8988T (cell line): ENCODE data around the gene PLBD2.

Experiments used
- DNase-seq: peaks from one replicate; pipeline ENCODE4 v3.0.0; 2011

Gene PLBD2

GRCh38 chr12:113422886-113423669, 64.7 kb downstream of the PLBD2 start:
- DNase-seq, result no peak

DNA sequence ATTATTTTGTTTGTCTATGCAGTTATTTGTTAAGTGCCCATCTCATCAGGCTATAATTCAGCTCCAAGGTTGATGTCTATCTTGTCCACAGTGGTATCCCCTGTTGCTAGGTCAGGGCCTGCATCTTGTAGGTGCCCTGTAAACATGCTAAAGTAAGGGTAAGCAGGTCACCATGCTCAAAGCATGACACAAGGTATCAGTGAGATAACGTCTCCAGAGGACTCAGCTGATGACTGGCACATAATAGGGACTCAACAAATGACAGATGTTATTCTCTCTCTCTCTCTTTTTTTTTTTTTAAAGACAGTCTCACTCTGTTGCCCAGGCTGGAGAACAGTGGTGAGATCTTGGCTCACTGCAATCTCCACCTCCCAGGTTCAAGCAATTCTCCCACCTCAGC, 66.1 kb downstream of the PLBD2 start:
- no peak for DNase-seq

- peak; percentile 42 for DNase-seq
Measured at GRCh38 chr12:113424915-113425823, 66.8 kb downstream of the PLBD2 start.

DNA sequence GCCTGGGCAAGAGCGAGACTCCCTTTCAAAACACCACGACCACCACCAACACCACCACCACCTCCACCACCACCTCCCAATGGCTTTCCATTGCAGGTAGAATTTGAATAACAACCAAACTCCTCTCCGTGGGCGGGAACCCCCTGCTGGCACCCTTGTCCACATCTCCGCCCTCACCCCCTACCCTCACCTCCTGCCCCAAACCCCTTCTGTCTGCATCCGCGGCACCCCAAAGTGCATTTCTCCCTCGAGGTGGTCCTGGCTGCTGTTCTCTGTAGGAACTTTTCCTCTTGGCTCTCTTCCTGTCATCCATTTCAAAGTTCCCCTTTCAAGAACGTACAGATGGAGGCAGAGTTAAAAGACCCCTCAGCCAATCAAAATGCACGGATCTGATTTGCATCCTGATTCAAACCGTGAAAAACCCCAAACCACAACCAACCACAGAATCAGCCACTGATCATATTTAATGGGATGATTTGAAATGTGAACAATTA, 67.6 kb downstream of the PLBD2 start:
- DNase-seq, result no peak

DNA sequence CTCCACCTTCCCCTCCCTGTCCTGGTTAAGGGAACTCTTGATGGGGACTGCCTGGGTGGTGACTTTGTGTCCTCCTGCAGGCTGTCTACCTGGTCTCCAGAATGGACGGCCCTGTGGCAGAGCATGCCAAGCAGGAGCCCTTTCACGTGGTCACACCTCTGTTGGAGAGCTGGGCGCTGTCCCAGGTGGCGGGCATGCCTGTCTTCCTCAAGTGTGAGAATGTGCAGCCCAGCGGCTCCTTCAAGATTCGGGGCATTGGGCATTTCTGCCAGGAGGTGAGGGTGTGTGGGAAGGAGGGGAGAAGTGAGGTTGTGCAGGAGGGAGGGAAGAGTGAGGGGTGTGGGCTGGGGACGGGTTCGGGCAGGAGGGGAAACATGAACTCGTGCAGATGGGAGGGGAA, 69.5 kb downstream of the PLBD2 start:
- DNase-seq, result no peak

- DNase-seq, result no peak
Measured at GRCh38 chr12:113428482-113428881, 70.1 kb downstream of the PLBD2 start.

DNA sequence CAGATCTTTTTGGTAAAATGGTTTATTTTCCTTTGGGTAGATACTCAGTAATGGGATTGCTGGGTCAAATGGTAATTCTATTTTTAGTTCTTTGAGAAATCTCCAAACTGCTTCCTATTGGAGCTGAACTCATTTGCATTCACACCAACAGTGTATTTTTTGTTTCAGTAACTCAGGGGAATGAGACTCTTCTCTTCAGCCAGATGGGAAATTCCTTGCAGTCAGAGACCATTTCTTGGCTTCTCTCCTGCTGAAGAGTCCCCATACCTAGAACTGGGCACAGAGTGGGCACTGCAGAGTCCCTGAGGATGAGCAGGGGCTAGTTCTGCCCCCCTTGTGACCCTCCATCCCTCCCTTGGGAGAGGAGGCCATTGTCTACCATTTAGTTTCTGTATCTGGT, 74.6 kb downstream of the PLBD2 start:
- DNase-seq, result no peak

DNA sequence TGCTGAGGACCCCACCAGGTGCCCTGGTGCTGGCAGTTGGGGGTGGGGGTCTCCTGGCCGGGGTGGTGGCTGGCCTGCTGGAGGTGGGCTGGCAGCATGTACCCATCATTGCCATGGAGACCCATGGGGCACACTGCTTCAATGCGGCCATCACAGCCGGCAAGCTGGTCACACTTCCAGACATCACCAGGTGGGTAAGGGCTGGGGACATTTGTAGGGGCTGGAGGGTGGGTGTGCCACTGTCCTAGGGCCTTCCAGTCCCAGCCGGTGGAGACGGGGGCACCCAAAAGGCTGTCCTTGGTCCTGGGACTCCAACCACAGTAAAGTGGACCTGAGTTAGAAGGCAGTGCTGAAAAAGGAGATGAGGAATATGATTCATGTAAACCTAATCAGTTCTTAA, 77.0 kb downstream of the PLBD2 start:
- DNase-seq, result no peak

DNA sequence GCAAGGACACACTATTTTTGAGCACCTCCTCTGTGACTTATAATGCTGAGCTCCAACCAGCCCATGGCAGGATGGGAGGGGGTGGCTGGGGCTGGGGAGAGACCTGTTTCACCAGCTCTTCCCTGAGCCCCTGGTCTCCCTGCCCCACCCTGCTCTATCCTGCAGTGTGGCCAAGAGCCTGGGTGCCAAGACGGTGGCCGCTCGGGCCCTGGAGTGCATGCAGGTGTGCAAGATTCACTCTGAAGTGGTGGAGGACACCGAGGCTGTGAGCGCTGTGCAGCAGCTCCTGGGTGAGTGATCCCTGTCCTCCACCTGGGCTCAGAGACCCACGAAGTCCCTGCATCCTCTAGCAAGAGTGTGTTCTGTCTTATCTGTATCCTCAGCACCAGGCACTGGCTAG, 78.2 kb downstream of the PLBD2 start:
- DNase-seq, result no peak

DNA sequence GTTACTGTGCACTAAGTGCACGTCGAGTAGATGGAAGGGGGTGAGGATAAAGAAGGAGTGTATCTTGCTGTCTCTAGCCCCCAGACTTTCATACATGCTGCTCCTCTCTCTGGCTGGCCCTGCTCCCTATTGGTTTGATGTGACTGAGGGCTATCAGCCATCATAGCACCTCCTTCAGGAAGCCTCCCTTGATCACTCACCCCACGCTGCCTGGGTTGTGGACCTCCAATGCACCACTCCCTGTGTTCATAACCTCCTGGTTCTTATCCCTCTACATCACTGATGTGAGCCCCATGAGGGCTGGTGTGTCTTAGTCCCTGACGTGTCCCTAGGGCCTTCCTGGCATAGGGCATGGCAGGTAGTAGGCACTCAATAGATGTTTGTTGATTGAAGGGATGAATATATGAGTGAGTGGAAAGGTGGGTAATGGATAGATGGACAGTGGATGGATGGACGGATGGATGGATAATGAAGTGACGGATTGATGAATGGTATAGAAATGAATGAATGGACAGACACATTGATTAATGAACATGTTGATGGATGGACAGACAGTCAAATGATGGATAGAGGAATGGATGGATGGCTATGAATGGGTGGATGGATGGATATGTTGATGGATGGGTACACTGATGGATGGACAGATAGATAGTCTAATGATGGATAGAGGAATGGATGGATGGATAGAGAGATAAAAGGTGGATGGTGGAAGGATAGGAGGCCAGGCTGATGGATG, 78.8 kb downstream of the PLBD2 start:
- DNase-seq, result no peak

- DNase-seq, result no peak
Measured at GRCh38 chr12:113437729-113438100, 79.3 kb downstream of the PLBD2 start.

- DNase-seq, result no peak
Measured at GRCh38 chr12:113438523-113439300, 80.3 kb downstream of the PLBD2 start.

DNA sequence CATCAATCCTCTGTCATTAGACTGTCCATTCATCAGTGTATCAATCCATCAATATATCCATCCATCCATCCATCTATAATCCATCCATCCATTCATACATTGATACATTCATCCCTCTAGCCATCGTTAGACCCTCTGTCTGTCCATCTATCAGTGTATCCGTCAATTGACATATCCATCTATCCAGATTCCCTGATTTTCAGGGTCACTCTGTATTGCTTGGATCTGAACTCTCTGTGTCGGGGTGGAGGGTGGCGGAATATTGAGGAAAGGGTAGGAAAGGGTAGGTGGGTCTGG, 80.9 kb downstream of the PLBD2 start:
- no peak for DNase-seq

DNA sequence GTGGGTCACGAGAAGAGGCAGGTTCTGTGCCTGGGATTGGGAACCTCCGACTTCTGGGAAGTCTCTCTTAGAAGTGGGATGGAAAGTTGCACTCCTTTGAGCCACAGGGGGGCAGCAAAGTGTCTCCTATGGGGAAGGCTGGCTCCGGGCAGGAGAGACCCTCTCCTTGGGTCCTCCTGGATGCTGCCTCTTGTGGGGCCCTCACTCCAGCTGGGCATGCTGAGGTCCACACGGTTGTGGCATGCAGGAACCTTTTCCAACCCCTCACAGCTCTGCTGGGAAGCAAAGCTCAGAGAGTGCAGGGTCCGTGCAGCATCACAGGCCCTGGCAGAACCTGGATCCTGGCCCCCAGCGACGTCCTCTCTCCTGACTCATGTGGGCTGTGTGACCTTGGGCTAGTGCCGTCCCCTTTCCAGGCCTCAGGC, 81.2 kb downstream of the PLBD2 start:
- DNase-seq, result peak; percentile 51

DNA sequence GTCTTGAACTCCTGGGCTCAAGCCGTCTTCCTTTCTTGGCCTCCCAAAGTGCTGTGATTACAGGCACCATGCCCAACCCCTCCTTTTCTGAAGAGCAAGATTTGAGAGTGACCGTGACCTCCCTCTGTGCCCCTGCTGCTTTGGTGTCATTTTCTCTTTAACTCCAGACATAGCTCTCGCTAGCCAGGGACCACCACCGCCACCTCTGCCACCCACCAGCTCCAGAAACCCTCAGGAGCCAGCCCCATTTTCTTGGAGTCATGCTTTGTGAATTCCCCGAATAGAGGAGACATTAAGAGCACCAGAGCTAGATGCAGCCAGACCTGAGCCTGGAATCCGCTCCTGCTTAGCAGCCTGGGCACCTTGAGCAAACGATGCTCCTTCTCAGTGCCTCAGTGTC, 81.9 kb downstream of the PLBD2 start:
- DNase-seq, result no peak
